Caki2 (cell line): ENCODE results near the gene WFDC6. TPM values are rescaled to one million over a fixed set of nuclear protein-coding genes. Genes with fewer than 3 reads are reported as not detected.
"Not testable (repeated sequence)": the region's sequence is repeated elsewhere in the genome, so short reads cannot be mapped to it uniquely, and the experiment has no call there.

Source experiments
- DNase-seq: peaks from one replicate; pipeline ENCODE4 v3.0.0-alpha.2; 2015; ENCODE audit warnings: low read depth
- in situ Hi-C: cut with HindIII; loops from 2 replicates; pipeline ENCODE4 v1.10.0; 2016; ENCODE audit warnings: low sequenced_read_pairs, low pct_unique_long_range_greater_than_20kb, mixed read lengths
- total RNA-seq: library from RNA; depleted of rRNA; stranded (reverse); fragments of >200 nt; shearing (Covaris generic); gene quantifications from 2 replicates; pipeline ENCODE4 v1.2.3, GENCODE V29; 2014; ENCODE audit warnings: low replicate concordance; rRNA removed

WFDC6 gene
- total RNA-seq: not detected in 2 replicates

DNA sequence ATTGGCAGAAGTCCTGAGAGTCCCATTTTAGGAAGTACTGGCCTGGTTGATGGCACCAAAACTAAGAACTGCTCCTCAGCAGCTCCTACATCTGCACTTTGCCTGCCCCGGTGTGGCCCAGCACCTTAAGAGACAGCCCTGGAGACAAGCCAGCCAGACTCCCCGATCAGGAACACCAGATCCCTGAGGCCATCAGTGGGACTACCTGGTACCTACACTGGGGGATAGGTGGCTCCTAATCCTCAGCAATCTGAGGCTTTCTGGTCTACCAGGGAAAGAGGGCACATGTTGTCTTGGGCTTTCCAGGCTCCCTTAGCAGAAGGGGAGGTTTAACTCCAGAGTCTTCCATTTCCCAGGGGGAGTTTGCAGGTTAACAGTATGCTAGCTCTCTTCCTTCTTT is at the start of gene WFDC6:
WFDC6 (minus strand) TSS at position 101 of the 400 bp plus-strand sequence; CDS start at position 26, 75 bp downstream.
- in situ Hi-C loops: no loop called here
- no peak for DNase-seq

DNA sequence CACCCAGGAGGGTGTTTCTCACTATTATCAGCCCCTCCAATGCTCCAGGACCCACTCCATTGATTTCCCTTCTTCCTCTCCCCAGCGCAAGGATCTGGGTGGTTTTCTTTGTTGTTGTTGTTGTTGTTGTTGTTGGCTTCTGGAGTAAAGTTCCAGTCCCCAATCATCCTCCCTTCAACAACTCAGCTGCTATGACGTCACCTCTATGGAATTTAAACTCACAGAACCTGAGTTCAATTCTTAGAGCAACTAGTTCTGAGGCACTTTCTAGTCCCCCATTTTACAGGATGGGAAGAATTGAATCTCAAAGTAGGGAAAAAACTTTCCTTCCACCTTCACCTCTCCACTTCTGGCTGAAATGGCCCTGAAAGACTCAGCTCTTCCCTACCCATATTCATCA is 49.5 kb upstream of the WFDC6 start:
- no peak for DNase-seq
- in situ Hi-C loops: no loop called here

DNA sequence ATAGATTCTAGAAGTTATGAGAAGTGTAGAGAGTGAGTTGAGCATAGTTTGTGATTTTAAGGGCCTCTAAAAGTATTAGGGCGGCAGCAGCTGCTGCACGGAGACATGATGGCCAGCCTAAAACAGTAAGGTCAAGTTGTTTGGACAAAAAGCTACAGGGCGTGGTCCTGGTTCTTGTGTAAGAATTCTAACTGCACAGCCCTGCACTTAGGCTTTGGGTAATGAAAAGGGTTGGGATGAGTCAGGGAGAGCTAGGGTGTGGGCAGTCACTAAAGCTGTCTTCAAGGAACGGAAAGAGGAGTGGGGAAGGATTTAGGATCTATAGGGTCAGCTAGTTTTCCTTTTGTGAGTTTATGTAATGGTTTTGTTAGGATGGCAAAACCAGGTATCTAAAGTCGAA is 46.7 kb upstream of the WFDC6 start:
- in situ Hi-C loops, DNase-seq: not testable (repeated sequence)

DNA sequence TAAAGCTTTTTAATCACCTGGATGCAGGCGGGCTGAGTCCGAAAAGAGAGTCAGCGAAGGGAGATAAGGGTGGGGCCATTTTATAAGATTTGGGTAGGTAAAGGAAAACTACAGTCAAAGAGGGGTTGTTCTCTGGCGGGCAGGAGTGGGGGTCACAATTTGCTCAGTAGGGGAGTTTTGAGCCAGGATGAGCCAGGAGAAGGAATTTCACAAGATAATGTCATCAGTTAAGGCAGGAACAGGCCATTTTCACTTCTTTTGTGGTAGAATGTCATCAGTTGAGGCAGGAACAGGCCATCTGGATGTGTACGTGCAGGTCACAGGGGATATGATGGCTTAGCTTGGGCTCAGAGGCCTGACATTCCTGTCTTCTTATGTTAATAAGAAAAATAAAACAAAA is 45.0 kb upstream of the WFDC6 start:
- in situ Hi-C loops: not testable (repeated sequence)

DNA sequence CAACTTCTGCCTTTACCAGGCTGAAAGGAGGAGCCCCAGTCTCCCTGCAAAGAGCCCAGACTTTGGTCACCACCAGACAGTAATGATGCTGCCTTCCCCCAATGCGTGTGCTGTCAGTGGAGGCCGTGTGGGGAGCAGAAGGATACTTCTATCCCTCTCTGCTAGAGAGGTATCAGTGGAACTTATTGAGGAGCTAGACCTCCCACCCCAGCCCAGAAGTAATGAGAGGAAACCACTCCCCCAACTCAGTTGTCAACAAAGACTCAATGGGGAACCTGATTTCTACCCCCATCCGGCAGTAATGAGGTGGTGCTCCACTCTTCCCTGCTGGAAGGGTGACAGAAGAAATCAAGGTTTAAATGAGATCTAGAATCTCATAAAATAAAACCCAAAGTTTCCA is 44.2 kb upstream of the WFDC6 start:
- in situ Hi-C loops: no loop called here
- no peak for DNase-seq

More for the DNA sequence above, 45.0 kb upstream of the WFDC6 start:
- DNase-seq: not testable (repeated sequence)

DNA sequence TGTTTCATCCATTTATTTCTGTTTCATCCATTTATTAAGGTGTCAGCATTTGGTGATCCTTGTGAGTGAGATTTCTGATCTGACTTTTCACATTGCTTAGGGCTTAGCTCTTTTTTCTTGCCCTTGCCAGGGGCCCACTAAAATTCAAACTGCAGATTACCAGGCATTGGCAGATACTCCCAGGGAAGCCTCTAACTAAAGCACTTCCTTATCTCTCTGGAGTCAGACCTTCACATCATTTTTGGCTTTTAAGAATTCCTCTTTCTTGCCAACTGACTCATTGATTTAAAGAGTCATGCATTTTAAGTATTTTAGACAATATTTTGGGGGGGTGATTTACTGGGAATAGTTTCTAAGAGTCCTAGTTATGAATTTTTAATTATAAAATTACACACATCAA is 42.4 kb upstream of the WFDC6 start:
- DNase-seq: no peak
- in situ Hi-C loops: no loop called here

DNA sequence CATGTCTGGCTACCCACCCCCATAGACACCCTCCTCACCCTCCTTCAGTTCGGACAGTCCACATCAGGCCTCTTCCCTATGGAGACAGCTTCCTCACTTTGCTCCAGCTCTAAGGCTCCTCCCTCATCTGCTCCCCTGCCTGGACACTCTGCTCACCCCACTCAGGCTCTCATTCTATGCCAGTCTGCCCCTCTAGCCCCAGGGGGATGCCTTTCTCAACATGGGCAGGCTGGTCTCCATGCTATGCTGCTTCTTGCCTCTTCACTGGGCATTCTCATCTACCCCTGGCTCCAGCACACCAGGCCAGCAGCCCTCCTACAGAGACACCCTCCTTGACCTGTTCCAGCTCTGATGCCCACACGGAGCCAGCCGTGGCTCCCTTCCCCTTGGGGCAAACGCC is 39.9 kb upstream of the WFDC6 start, which contains the start of gene WFDC8:
WFDC8 (minus strand) TSS at position 101 of the 400 bp plus-strand sequence; CDS start at position 64, 37 bp downstream.
- DNase-seq: no peak
- in situ Hi-C loops: no loop called here

DNA sequence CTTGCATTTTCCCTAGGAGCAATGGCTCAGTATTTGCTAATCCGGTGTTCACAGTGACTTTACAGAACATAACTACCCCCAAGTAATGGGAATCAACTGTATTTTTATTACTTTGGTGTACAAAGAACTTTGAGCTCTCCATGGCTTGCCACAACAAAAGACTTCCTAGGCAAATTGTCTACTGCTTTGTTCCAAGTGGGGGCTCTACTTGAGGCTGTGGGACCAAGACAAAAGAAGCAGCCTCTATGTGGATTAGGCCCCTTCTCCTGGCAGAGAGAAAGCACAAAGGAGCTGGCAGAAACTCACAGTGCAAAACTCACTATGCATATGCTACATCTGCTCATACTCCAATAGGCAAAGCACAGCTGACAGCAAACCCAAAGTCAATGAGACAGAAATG is 38.9 kb upstream of the WFDC6 start:
- in situ Hi-C loops: no loop called here

DNA sequence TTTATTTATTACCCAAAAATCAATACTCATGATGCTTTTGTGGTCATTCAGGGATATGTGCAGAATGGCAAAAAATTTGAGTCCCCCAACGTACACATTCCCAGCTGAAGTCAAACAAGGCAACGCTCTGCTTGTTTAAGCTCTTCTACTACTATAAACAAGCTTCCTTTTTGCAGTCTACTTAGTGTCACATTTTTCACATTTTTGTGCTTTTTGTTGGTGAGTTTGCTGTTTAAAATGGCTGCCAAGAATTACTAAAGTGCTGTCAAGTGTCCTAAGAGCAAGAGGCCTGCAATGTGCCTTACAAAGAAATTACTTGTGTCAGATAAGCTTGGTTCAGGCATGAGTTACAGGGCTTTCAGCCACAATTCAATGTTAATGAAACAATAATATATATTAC is 37.7 kb upstream of the WFDC6 start:
- no peak for DNase-seq
- in situ Hi-C loops: no loop called here

More for the DNA sequence above, 38.9 kb upstream of the WFDC6 start:
- no peak for DNase-seq

DNA sequence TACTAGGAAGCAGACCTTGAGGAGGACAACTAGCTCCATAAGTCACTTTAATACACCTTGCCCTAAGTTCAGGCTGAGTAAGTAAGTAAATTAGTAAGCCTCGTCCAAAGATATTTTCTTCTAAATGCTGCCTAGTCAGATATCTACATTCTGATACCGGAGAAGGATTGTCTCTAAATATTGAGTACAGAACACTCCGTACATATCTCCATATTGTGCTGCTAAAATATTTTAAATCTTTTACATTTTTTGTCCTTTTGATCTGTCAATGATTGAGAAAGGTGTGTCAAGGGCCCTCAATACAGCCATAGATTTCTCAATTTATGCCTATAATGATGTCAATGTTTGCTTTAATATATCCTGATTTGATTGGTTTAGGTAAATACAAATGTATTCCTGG is 36.6 kb upstream of the WFDC6 start:
- in situ Hi-C loops: no loop called here
- DNase-seq: no peak

DNA sequence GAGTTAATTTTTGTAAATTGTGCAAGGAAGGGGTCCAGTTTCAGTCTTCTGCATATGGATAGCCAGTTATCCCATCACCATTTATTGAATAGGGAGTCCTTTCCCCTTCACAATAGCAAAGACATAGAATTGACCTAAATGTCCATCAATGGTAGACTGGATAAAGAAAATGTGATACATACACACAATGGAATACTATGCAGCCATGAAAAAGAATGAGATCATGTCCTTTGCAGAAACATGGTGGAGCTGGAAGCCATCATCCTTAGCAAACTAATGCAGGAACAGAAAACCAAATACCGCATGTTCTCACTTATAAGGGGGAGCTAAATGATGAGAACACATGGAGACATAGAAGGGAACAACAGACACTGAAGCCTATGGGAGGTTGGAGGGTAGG is 30.4 kb upstream of the WFDC6 start:
- in situ Hi-C loops, DNase-seq: not testable (repeated sequence)

DNA sequence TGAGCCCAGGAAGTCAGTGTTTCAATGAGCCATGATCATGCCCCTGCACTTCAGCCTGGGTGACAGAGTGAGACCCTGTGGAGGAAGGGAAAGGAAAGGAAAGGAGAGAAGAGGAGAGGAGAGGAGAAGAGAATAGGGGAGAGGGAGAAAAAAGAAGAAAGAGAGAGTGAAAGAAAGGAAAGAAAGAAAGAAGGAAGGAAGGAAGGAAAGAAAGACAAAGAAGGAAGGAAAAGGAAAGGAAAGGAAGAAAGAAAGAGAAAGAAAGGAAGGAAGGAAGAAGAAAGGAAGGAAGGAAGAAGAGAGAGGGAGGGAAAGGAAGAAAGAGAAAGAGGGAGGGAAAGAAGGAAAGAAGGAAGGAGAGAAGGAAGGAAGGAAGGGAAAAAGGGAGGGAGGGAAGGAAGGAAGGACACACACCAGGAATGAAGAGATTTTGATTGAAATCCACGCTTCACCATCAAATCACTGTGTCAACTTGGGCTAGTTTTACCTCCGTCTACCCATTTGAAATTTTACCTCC is 25.5 kb upstream of the WFDC6 start:
- in situ Hi-C loops: no loop called here
- no peak for DNase-seq

DNA sequence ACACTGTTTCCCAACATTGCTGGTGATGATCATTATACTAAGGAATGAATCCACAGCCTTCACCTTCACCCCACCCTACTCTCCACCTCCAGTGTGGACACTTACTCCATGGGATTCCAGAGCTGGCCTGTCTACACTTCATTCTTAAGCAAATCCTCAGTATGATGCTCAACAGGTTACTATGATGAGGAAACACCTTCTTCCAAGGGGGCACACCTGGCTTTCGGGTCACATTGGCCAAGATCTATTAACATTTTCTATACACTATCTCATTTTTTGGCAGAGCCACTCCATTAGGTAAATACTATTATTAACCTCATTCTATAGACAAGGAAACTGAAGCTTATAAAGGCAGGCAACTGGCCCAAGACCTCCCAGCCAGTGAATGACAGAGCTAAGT is 15.9 kb upstream of the WFDC6 start:
- in situ Hi-C loops: no loop called here
- no peak for DNase-seq

DNA sequence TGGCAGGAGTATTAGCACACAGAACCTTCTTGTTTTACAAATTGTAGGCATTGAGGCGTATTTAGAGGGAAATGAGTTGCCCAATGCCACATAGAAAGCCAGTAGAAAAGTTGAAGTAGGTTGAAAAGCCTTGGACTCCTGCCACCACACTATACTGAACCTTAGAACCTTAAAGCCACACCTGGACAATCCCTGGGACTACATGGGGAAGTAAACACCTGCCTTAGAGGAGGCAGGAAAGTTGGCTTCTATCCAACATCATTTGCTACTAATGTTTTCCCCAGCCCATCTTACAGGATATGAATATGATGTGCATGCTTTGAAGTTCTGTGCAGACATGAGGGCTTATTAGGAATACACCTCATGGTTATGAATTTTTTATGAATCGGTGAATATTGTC is 13.2 kb upstream of the WFDC6 start:
- no peak for DNase-seq
- in situ Hi-C loops: no loop called here

DNA sequence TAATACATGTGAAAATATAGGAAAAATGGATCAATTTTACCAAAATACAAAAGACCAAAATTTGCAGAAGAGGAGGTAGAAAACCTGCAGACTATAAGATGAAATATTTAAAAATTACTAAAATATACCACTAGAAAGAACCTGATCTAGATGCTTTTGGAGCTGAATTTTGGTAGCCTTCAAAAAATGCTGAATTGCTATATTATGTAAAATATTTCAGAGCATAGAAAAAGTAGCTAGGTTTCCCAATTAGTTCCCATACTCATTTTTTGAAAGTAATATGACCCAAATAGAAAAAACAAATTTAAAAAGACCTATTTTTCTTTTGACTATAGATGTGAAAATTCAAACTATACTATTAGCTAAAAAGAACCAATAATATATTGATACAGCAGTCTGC is 11.5 kb upstream of the WFDC6 start:
- no peak for DNase-seq
- in situ Hi-C loops: no loop called here

DNA sequence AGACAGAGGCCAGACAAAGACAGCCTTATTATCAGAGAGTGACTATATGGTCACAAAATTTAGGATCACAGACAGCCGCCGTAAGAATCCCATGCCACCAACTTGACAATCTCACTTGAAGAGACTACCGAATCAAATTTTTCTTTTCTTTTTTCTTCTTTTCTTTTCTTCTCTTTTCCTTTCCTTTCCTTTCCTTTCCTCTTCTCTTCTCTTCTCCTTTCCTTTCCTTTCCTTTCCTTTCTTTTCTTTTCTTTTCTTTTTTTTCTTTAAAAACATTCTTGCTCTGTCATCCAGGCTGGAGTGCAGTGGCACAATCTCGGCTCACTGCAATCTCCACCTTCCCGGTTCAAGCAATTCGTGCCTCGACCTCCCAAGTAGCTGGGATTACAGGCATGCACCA is 9.1 kb upstream of the WFDC6 start:
- in situ Hi-C loops: no loop called here
- no peak for DNase-seq

DNA sequence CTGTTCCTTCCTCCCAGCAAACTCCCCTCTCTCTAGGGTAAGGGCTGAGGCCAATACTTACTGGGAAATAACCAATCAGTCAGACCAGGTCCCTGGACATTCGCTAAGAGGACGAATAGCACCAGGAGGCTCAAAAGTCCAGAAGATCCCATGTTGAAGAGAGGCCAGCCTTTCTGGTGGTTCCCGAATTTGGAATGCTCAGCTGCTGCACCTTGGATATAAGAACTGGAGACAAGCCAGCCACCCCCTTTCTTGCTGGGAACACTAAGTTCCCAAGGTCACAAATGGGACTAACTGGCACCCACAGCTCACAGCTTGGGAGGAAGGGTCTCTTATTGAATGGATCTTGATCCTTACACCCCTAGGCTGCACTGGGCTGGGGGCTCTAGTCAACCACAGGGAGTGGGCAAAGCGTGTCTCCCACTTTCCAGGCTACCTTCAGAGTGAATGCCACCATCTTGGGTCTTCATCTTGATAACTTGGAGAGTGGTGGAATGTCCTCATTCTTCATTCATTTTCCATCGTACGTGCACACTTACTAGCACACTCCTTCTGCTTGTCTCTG is 8.0 kb upstream of the WFDC6 start, which contains the start of gene EPPIN:
EPPIN (minus strand) TSS at position 196 of the 565 bp plus-strand sequence; CDS start at position 152, 44 bp downstream.
- DNase-seq: no peak
- in situ Hi-C loops: no loop called here

DNA sequence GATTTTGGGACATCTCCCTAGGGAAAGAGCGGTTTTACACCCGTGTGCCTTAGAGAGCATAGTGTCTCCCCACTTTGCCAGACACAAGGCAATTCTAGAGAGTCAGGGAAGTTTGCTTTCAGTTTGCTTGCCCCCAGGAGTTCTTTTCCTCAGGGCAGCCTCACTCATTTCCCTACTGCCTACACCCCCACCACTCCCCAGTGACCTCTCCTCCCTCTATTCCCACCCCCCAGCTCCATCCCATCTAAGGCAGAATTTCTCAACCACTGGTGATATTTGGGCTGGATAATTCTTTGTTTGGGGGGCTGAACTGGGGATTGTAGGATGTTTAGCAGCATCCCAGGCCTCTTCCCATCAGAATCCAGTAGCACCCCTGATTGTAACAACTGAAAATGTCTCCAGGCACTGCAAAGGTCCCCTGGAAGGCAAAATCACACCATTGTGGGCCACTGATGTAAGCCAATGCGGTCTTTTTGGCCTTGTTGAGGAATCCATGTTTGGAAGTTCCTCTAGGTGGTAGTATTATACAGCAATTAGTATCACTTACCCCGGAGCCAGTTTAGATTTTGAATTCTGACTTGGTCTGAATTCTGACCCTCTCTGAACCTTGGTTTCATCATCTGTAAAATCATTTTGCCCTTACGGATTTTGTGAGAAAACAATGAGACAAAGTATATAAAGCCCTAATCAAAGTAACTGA is 6.6 kb upstream of the WFDC6 start:
- DNase-seq: no peak
- in situ Hi-C loops: no loop called here

DNA sequence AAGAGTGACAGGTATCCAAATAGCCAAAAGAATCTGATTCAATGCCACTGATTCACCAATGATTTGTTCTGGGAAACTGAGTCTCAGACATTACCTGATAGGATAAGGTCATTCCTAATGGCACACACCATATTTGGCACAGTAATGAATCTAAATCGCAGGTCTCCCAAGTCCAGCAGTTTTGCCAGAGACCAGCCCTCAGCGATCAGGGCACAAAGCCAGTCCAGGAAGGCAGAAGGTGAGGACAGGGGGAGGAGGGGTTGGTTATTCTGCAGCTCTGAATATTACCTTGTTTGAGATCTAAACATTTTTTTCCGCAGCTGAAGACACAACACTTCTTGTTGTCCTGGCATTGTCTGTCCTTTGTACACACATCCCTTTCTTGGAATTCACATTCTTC is 6.1 kb upstream of the WFDC6 start:
- no peak for DNase-seq
- in situ Hi-C loops: no loop called here
